Adrenal gland (tissue), 5 donors: ENCODE data around the gene WASHC3.

ENCODE experiments used
- CTCF ChIP-seq, 6 experiments: fragments of 450-650 bp in 4 of 6; fragments of 200-600 bp in 2 of 6; sonication (generic) in 1 of 6; IDR thresholded peaks; 1 replicate in 5 of 6; 2 replicates in 1 of 6; pipeline versions ENCODE4 v1.5.1 to v1.8.0; 2016 to 2021; ENCODE audit warnings: antibody characterized with exemption in 6 of 6, mild to moderate bottlenecking in 2 of 6, moderate library complexity in 1 of 6
- POLR2A ChIP-seq, 2 donors: fragments of 450-650 bp; IDR thresholded peaks; one replicate each; pipeline ENCODE4 v1.6.1; 2017; ENCODE audit warnings: antibody characterized with exemption in 2 of 2, mild to moderate bottlenecking in 2 of 2, moderate library complexity in 1 of 2
- donor health status: DM: no; HTN: no; CAD: no.

GRCh38 chr12:102008615-102009126 is 53.1 kb downstream of the WASHC3 start:
- no peak for TF ChIP-seq CTCF (IDR thresholded peaks at IDR 0.05)
- no peak for TF ChIP-seq POLR2A (IDR thresholded peaks at IDR 0.05)
